ENCODE results near the gene AKTIP. TPM values are rescaled to one million over a fixed set of nuclear protein-coding genes. Genes with fewer than 3 reads are reported as not detected.

Gene AKTIP
- total RNA-seq, 1 experiment from 2014 or later: 26.2 TPM

DNA sequence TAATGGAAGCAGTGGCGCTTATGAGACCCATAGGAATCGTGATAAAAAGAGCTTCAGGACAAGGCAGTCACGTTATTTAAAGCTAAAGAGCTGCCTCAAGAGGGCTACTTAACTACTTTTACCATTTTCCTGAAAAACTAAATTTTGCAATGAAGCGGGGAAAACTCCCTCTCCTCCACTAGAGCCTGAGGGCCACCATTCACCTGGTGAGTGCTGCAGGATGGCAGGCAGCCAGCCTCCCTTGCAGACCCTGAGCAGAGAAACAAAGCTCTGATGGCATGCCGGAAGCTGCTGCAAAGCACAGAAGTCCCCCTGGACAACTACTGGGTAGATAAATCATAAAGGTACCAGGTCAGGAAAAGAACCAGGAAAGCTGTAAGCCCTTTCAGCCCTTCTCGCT lies 8.4 kb downstream of the AKTIP start:
- no peaks in the 10 kb centered on the region for H3K79me1 ChIP-seq (ENCODE audit: insufficient read depth, low read depth, low read length, poor library complexity, severe bottlenecking)
- H3K23ac ChIP-seq (ENCODE audit: insufficient read length, low read depth, low read length): no peak overlapping the region
- H3T11ph ChIP-seq (ENCODE audit: low read length): no peak overlapping the region
- no peak overlapping the region for H4K8ac ChIP-seq (replicated peaks; ENCODE audit: insufficient read length, low read depth, low read length)
- WGBS (ENCODE audit: extremely low coverage, insufficient read length, low lambda C conversion rate): no CpG with 5 or more reads among the region's 6 CpGs
- H3K27ac ChIP-seq (ENCODE audit: insufficient read length, low read depth, low read length): no peak overlapping the region
- H4K5ac ChIP-seq (ENCODE audit: insufficient read length, low read depth, low read length): no peak overlapping the region
- no peak overlapping the region for H2BK15ac ChIP-seq (ENCODE audit: low read depth, low read length)
- H3K56ac ChIP-seq (ENCODE audit: insufficient read length, low read depth, low read length): no peak overlapping the region
- H3K79me2 ChIP-seq (ENCODE audit: insufficient read depth, low read length): 0 out of 2 replicates have a peak, but pooled peaks cover 2% of the 10 kb centered on the region
- no peak overlapping the region for H3K14ac ChIP-seq (ENCODE audit: insufficient read depth, low read length)
- H3K9me3 ChIP-seq (ENCODE audit: control insufficient read depth, low read depth, low read length): no peaks in the 10 kb centered on the region
- no peak overlapping the region for H2BK5ac ChIP-seq (ENCODE audit: insufficient read length, low read length)
- H3K4ac ChIP-seq (ENCODE audit: low read depth, low read length): no peak overlapping the region
- H4K20me1 ChIP-seq (ENCODE audit: control insufficient read depth, insufficient read depth, insufficient read length): no peaks in the 10 kb centered on the region
- no peak overlapping the region for H3K4me3 Mint-ChIP-seq
- H2AFZ ChIP-seq (ENCODE audit: low read length): no peak overlapping the region
- no peaks in the 10 kb centered on the region for H3K27me3 Mint-ChIP-seq (ENCODE audit: low read depth)
- no peaks in the 10 kb centered on the region for H3K4me1 ChIP-seq (ENCODE audit: insufficient read depth, low read length)
- H3K4me2 ChIP-seq (ENCODE audit: insufficient read depth, insufficient read length, low read length): no peak overlapping the region
- H3K9ac ChIP-seq (ENCODE audit: extremely low read depth, insufficient read length, low read length): no peak overlapping the region
- H2BK120ac ChIP-seq (ENCODE audit: low read depth, low read length, poor library complexity, severe bottlenecking): no peak overlapping the region
- H3K9me3 Mint-ChIP-seq: no peaks in the 10 kb centered on the region
- TF ChIP-seq, protein P1, sequence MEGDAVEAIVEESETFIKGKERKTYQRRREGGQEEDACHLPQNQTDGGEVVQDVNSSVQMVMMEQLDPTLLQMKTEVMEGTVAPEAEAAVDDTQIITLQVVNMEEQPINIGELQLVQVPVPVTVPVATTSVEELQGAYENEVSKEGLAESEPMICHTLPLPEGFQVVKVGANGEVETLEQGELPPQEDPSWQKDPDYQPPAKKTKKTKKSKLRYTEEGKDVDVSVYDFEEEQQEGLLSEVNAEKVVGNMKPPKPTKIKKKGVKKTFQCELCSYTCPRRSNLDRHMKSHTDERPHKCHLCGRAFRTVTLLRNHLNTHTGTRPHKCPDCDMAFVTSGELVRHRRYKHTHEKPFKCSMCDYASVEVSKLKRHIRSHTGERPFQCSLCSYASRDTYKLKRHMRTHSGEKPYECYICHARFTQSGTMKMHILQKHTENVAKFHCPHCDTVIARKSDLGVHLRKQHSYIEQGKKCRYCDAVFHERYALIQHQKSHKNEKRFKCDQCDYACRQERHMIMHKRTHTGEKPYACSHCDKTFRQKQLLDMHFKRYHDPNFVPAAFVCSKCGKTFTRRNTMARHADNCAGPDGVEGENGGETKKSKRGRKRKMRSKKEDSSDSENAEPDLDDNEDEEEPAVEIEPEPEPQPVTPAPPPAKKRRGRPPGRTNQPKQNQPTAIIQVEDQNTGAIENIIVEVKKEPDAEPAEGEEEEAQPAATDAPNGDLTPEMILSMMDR (conservative IDR thresholded peaks at IDR 0.05): no peak
- H2BK12ac ChIP-seq (ENCODE audit: insufficient read length, low read depth, low read length): no peak overlapping the region
- H3K27ac Mint-ChIP-seq: no peak overlapping the region
- H3K23me2 ChIP-seq (ENCODE audit: insufficient read length, low read depth, low read length, poor library complexity, severe bottlenecking): no peaks in the 10 kb centered on the region
- DNase-seq: no peak
- no peak overlapping the region for H4K91ac ChIP-seq (ENCODE audit: insufficient read length, low read depth, low read length)
- no peak overlapping the region for H3K18ac ChIP-seq (ENCODE audit: insufficient read length, low read depth, low read length)
- H3K4me1 Mint-ChIP-seq: no peaks in the 10 kb centered on the region
- peaks cover 12 to 80% (median 63%) of the 10 kb centered on the region in 3 experiments; a peak in 6 of 7 replicates for H3K36me3 Mint-ChIP-seq (ENCODE audit: insufficient read depth in 1 of 3, low read depth in 3 of 3)
- no peak overlapping the region for H2BK20ac ChIP-seq (ENCODE audit: low read depth, low read length, poor library complexity, severe bottlenecking)
- H3K27me3 ChIP-seq (ENCODE audit: insufficient read depth, low read length): no peaks in the 10 kb centered on the region
- H2AK5ac ChIP-seq (ENCODE audit: insufficient read length, low read length): no peak overlapping the region

Measured in H9 (cell line).